RWPE1 (cell line): ENCODE measurements around the gene PEX11B.

ENCODE experiments used
- CTCF ChIA-PET: fragments of 350-600 bp; sonication (Branson Sonifier 250); formaldehyde crosslinking; extraction: SDS; loops from one replicate; lab custom pipeline; 2021; lab: Yijun Ruan, JAX
- POLR2A ChIA-PET: fragments of 400-600 bp; formaldehyde crosslinking; extraction: SDS; loops from one replicate; lab custom pipeline; 2020; ENCODE audit warnings: antibody characterized with exemption; ENCODE audit not compliant: low non-redundant PET; lab: Yijun Ruan, JAX
- DNase-seq: peaks from one replicate; pipeline ENCODE4 v3.0.0; 2012; ENCODE audit warnings: low spot score
- H3K27ac ChIP-seq: fragments of 450-650 bp; 2 replicates; pipeline ENCODE4 v1.5.1; 2017
- TF ChIP-seq, protein P1 (sequence below): fragments of 450-650 bp; conservative IDR thresholded peaks from 2 replicates; pipeline ENCODE4 v1.5.1; 2017; ENCODE audit warnings: low read depth, mild to moderate bottlenecking

Gene PEX11B

DNA sequence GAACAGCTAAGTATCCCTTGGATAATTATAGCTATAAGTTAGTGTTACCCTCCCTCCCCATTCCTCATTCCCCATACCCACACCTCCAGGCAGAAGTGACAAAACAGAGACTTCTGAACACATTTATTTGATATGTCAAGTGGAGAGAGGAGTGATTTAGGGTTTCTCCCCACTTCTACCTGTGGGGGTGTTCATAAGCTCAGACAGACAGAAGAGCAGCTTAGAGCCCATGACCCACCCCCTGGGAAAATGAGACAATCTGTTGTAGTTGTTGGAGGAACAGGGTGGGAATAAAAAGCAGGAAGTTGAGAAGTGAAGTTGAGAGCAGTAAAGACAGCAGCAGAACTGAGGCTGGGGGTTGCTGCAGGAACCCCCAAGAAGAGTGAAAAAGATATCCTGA is 40.8 kb upstream of the PEX11B start:
- H3K27ac ChIP-seq = no peak overlapping the region
- TF ChIP-seq, protein P1, sequence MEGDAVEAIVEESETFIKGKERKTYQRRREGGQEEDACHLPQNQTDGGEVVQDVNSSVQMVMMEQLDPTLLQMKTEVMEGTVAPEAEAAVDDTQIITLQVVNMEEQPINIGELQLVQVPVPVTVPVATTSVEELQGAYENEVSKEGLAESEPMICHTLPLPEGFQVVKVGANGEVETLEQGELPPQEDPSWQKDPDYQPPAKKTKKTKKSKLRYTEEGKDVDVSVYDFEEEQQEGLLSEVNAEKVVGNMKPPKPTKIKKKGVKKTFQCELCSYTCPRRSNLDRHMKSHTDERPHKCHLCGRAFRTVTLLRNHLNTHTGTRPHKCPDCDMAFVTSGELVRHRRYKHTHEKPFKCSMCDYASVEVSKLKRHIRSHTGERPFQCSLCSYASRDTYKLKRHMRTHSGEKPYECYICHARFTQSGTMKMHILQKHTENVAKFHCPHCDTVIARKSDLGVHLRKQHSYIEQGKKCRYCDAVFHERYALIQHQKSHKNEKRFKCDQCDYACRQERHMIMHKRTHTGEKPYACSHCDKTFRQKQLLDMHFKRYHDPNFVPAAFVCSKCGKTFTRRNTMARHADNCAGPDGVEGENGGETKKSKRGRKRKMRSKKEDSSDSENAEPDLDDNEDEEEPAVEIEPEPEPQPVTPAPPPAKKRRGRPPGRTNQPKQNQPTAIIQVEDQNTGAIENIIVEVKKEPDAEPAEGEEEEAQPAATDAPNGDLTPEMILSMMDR = no peak
- ChIA-PET POLR2A (no interaction called here), CTCF (interaction anchor here (1.3 kb wide), 1 partner anchor 48 kb away, joined by 3 read pairs; no protein-coding TSS in a partner anchor)
- DNase-seq = no peak

DNA sequence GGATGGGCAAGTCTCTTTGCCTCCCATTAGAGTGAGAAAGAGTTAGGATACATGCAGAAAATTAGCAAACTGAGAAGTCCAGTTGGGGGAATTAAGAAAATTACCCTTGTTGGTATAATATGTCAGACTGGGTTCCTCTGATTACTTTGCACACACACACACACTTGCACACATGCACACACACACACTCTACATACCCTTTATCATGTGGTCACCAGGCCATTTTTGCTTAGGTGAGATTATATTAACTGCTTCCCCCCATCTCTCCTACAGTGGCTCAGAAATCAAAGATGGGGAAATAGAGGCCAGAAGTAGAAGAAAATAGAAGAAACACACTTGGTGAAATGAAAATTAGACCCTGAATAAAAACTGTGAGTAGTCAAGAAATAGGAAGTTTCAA is 40.2 kb upstream of the PEX11B start:
- CTCF ChIA-PET = interaction anchor here (1.3 kb wide), 1 partner anchor 49 kb away, joined by 3 read pairs; no protein-coding TSS in a partner anchor

GRCh38 chr1:145957443-145958319 is 39.2 kb upstream of the PEX11B start, which contains the start of gene LIX1L:
TSS of gene LIX1L (minus strand) at chr1:145958017. CDS start at chr1:145957927, 90 bp downstream.
- H3K27ac ChIP-seq = peak within 1 kb of the TSS; percentile 98
- ChIA-PET POLR2A (interaction anchor here (0.8 to 1.0 kb wide), 2 partner anchors 30 kb away, joined by 3 to 6 read pairs; partner anchors contain the start of gene RBM8A), CTCF (interaction anchor here (1.4 kb wide), 1 partner anchor 68 kb away, joined by 4 read pairs; no protein-coding TSS in a partner anchor)
- peak; percentile 99 for DNase-seq
- TF ChIP-seq, protein P1 = no peak

More for the DNA sequence above, 40.2 kb upstream of the PEX11B start:
- no peak overlapping the region for H3K27ac ChIP-seq
- TF ChIP-seq, protein P1 = no peak
- no peak for DNase-seq
- POLR2A ChIA-PET = interaction anchor here (1.0 kb wide), 1 partner anchor 31 kb away, joined by 6 read pairs; the partner anchor contains the start of gene RBM8A

- H3K27ac ChIP-seq = peak overlapping the region; percentile 98
- CTCF ChIA-PET = interaction anchor here (0.5 to 1.4 kb wide), 2 partner anchors 23 to 69 kb away, joined by 4 read pairs; no protein-coding TSS in a partner anchor
- no peak for DNase-seq
Measured at GRCh38 chr1:145956781-145957442, 38.4 kb upstream of the PEX11B start.

GRCh38 chr1:145956361-145956760 is 37.8 kb upstream of the PEX11B start:
- H3K27ac ChIP-seq = no peak overlapping the region
- ChIA-PET POLR2A (no interaction called here), CTCF (interaction anchor here (0.5 kb wide), 1 partner anchor 24 kb away, joined by 4 read pairs; no protein-coding TSS in a partner anchor)
- no peak for DNase-seq
- TF ChIP-seq, protein P1 = no peak

More at GRCh38 chr1:145956781-145957442, 38.4 kb upstream of the PEX11B start:
- POLR2A ChIA-PET = interaction anchor here (0.8 kb wide), 1 partner anchor 30 kb away, joined by 3 read pairs; the partner anchor contains the start of gene RBM8A
- TF ChIP-seq, protein P1 = no peak

GRCh38 chr1:145955436-145955835 is 36.9 kb upstream of the PEX11B start:
- CTCF ChIA-PET = no interaction called here
- POLR2A ChIA-PET = no interaction called here
- TF ChIP-seq, protein P1 = no peak
- no peak for DNase-seq
- H3K27ac ChIP-seq = no peak overlapping the region
